Activated naive CD4-positive, alpha-beta T cell treated with anti-CD3 and anti-CD28 coated beads for 36 hours (primary cell): ENCODE data around the gene HUWE1. TPM values are rescaled to one million over a fixed set of nuclear protein-coding genes. Genes with fewer than 3 reads are reported as not detected.
A peak's percentile ranks its signal among the peaks of the same experiment; 100 is the strongest.

Source experiments
- CTCF ChIA-PET: fragments of 350-600 bp; sonication (Branson Sonifier 250); formaldehyde crosslinking; loops from one replicate; lab custom pipeline; 2021; ENCODE audit warnings: antibody characterized with exemption; lab: Charles Lee
- DNase-seq: peaks from one replicate; pipeline ENCODE4 v3.0.0-alpha.2; 2020
- H3K27ac Mint-ChIP-seq: one replicate; pipeline ENCODE4 v1.8.0; 2021; ENCODE audit warnings: mild to moderate bottlenecking, mixed read lengths
- H3K27me3 Mint-ChIP-seq: one replicate; pipeline ENCODE4 v1.8.0; 2021; ENCODE audit warnings: low read depth, mixed read lengths
- H3K36me3 Mint-ChIP-seq: one replicate; pipeline ENCODE4 v1.8.0; 2021; ENCODE audit warnings: low read depth, mixed read lengths
- H3K4me1 Mint-ChIP-seq: one replicate; pipeline ENCODE4 v1.8.0; 2021; ENCODE audit warnings: low read depth, mixed read lengths
- H3K4me3 Mint-ChIP-seq: one replicate; pipeline ENCODE4 v1.8.0; 2021; ENCODE audit warnings: mild to moderate bottlenecking, moderate library complexity, mixed read lengths
- H3K9me3 Mint-ChIP-seq: one replicate; pipeline ENCODE4 v1.8.0; 2021; ENCODE audit warnings: mixed read lengths
- intact Hi-C: fragments of 100-400 bp; cut with micrococcal nuclease; formaldehyde crosslinking; loops from one replicate; pipeline ENCODE4 v1.15.1; 2023
- total RNA-seq, 2 experiments: library from RNA; stranded (reverse); gene quantifications; one replicate each; pipeline ENCODE4 v1.2.3, GENCODE V29; 2021

Gene HUWE1
- total RNA-seq, 2 experiments from 2014 or later, result 596 to 603 TPM

DNA sequence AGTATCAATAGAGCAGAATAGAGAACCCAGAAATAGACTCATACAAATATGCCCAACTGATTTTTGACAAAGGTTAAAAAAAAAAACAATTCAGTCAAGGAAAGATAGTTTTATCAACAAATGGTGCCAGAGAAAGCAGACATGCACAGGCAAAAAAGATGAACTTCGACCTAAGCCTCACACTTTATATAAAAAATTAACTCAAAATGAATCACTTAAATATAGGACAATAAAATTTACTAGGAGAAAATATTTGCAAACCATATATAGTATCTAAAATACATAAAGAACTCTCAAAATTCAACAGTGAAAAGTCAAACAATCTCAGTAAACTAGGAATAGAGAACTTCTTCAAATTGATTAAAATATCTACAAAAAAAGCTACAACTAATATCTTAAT lies 29.7 kb downstream of the HUWE1 start:
- H3K27me3 Mint-ChIP-seq, result no peaks in the 10 kb centered on the region
- H3K27ac Mint-ChIP-seq, result no peak overlapping the region
- no peak overlapping the region for H3K4me3 Mint-ChIP-seq
- peaks cover 23% of the 10 kb centered on the region for H3K36me3 Mint-ChIP-seq
- H3K4me1 Mint-ChIP-seq, result peaks cover 50% of the 10 kb centered on the region
- CTCF ChIA-PET, result interaction anchor here (0.8 kb wide), 1 partner anchor 13 kb away, joined by 3 read pairs; no protein-coding TSS in a partner anchor
- no peaks in the 10 kb centered on the region for H3K9me3 Mint-ChIP-seq
- no peak for DNase-seq
- intact Hi-C loops, result no loop called here

DNA sequence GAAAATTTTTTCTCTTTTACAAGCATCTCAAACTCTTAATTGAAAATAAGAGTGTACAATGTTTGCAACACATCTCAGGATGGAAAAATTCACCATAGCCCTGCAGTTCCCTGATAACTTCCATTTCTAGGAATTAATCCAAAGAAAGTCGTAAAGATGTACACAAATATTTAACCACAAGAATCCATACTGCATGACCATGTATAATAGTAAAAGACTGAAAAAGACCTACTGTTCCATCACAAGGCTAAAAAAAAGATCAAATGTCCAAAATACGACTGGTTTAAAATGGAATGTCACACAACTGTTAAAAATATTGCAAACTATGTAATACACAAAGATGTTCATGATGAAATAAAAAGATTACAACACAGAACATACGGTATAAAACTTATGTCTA lies 32.1 kb downstream of the HUWE1 start:
- Mint-ChIP-seq H3K4me1 (peaks cover 41% of the 10 kb centered on the region), H3K27me3 (no peaks in the 10 kb centered on the region), H3K27ac (no peak overlapping the region), H3K9me3 (no peaks in the 10 kb centered on the region), H3K4me3 (no peak overlapping the region), H3K36me3 (peaks cover 25% of the 10 kb centered on the region)
- CTCF ChIA-PET, result no interaction called here
- intact Hi-C loops, result no loop called here
- no peak for DNase-seq

DNA sequence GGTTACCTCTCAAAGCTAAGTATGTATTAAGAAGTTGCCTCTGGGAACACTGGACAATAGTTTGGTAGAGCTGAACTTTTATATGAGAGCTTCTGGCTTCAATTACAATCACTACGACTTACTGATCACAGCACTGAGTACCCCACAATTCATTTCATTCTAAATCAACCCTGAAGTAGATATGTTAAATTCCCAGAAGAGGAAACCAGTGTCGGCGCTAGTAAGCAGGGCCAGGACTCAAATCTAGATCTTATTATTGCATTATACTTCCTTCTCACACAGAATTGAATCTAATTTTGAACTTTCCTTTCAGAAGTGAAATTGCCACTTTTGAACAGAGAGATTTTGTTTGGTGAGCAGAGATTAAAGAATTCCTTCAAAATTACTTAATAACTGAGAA lies 41.8 kb downstream of the HUWE1 start:
- Mint-ChIP-seq H3K27ac (peak overlapping the region; percentile 30), H3K27me3 (no peaks in the 10 kb centered on the region), H3K4me3 (no peak overlapping the region), H3K4me1 (peaks cover 12% of the 10 kb centered on the region), H3K9me3 (no peaks in the 10 kb centered on the region), H3K36me3 (peaks cover 52% of the 10 kb centered on the region)
- DNase-seq, result no peak
- CTCF ChIA-PET, result no interaction called here
- intact Hi-C loops, result no loop called here

DNA sequence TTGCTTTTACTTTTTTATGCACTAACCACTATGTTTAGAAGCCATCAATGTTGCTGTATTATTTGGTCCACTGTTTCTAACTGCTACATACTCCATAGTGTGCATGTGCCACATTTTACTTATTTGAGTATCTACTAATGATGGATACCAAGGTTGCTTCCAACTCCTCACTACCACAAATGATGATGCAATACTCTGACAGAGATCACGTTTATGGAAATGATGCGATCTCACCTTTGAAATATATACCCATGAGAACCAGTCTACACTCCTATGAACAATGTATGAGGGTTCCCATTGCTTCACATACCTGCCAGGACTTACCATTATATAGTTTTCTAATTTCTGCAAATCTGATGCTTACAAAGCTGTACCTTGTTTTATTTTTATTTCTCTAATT lies 44.2 kb downstream of the HUWE1 start:
- H3K27me3 Mint-ChIP-seq, result no peaks in the 10 kb centered on the region
- DNase-seq, result no peak
- H3K4me3 Mint-ChIP-seq, result no peak overlapping the region
- H3K9me3 Mint-ChIP-seq, result no peaks in the 10 kb centered on the region
- H3K4me1 Mint-ChIP-seq, result peaks cover 12% of the 10 kb centered on the region
- peaks cover 47% of the 10 kb centered on the region for H3K36me3 Mint-ChIP-seq
- intact Hi-C loops, result no loop called here
- CTCF ChIA-PET, result no interaction called here
- H3K27ac Mint-ChIP-seq, result peak overlapping the region; percentile 55

DNA sequence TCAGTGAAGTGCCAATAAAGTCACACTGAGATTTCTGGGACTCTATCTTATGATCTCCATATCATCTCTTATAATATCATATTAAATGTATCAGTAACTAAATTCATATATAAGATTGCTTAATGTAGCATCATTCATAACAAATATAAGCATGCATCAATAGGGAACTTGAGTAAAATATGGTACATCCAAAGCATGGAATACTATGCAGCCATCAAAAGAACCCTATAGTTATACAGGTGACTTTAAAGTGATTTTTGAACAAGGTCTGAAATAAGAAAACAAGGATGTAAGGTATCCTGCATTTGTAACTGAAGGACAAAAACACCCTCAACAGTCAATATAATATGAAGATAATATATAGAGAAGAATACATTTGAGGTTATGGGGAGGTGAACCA lies 47.3 kb downstream of the HUWE1 start:
- peaks cover 37% of the 10 kb centered on the region for H3K36me3 Mint-ChIP-seq
- CTCF ChIA-PET, result no interaction called here
- H3K4me1 Mint-ChIP-seq, result peaks cover 13% of the 10 kb centered on the region
- H3K27ac Mint-ChIP-seq, result no peak overlapping the region
- intact Hi-C loops, result no loop called here
- no peak overlapping the region for H3K4me3 Mint-ChIP-seq
- DNase-seq, result no peak
- H3K27me3 Mint-ChIP-seq, result no peaks in the 10 kb centered on the region
- H3K9me3 Mint-ChIP-seq, result no peaks in the 10 kb centered on the region

DNA sequence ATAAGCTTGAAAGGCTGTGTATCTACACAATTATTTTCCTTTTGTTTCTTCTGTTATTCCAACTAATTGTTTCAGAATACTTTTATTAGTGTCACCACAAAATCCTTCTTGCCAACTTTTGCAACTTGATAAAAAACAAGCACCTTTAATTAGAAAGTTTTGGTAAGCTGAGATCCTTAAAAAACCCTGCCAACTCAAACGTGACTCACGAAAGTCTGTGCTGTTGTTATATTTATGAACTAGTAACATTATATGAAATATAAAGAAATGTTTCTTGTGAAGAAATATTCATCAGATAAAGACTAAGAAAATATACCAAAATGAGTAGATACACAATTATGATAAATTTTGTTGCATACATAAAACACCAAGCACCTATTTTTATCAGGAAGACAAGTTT lies 49.0 kb downstream of the HUWE1 start:
- H3K9me3 Mint-ChIP-seq, result no peaks in the 10 kb centered on the region
- H3K27me3 Mint-ChIP-seq, result no peaks in the 10 kb centered on the region
- H3K27ac Mint-ChIP-seq, result no peak overlapping the region
- DNase-seq, result no peak
- no peak overlapping the region for H3K4me3 Mint-ChIP-seq
- H3K4me1 Mint-ChIP-seq, result peaks cover 10% of the 10 kb centered on the region
- CTCF ChIA-PET, result interaction anchor here (1.0 kb wide), 1 partner anchor 324 kb away, joined by 3 read pairs; no protein-coding TSS in a partner anchor
- peaks cover 32% of the 10 kb centered on the region for H3K36me3 Mint-ChIP-seq
- intact Hi-C loops, result no loop called here

DNA sequence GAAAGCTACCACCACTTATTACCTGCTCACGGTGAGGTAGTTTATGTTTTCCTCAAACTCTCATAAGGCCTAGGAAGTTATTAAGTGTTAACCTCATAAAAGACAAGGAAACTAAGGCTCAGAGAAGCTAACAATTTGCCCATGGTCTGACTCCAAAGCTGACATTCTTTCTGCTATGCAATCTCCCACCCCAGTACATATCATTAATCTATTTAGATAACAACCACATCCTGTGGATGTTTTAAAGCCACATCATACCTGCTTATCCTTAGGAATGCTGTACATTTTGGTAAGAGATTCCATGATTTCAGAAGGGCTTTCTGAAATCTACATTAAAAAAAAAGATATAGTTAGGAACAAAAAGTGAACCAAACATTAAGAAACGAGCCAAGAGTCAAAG lies 55.4 kb downstream of the HUWE1 start:
- DNase-seq, result no peak
- peaks cover 5% of the 10 kb centered on the region for H3K4me1 Mint-ChIP-seq
- H3K9me3 Mint-ChIP-seq, result no peaks in the 10 kb centered on the region
- intact Hi-C loops, result no loop called here
- H3K36me3 Mint-ChIP-seq, result peaks cover 52% of the 10 kb centered on the region
- CTCF ChIA-PET, result no interaction called here
- H3K27ac Mint-ChIP-seq, result no peak overlapping the region
- H3K4me3 Mint-ChIP-seq, result no peak overlapping the region
- no peaks in the 10 kb centered on the region for H3K27me3 Mint-ChIP-seq

DNA sequence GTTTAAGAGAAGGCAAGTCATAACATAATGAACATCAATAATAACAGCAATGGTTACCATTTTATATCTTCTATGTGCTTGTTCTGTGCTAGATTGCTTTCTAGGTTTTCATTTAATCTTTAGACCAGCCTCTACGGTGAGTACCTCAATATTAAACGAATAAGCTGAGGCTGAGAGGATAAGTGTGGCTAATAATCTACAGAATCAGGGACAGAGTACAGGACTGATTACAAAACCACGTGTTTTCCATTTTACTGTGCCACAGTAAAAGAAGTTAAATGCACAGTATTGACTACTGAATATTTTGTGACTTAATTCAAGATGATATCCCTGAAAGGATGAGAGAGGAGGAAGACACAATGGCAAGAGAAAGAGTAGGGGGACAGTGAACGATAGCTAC lies 56.3 kb downstream of the HUWE1 start:
- CTCF ChIA-PET, result no interaction called here
- Mint-ChIP-seq H3K27ac (peak overlapping the region; percentile 24), H3K4me3 (no peak overlapping the region), H3K27me3 (no peaks in the 10 kb centered on the region), H3K9me3 (no peaks in the 10 kb centered on the region), H3K4me1 (peaks cover 5% of the 10 kb centered on the region), H3K36me3 (peaks cover 46% of the 10 kb centered on the region)
- no peak for DNase-seq
- intact Hi-C loops, result no loop called here

DNA sequence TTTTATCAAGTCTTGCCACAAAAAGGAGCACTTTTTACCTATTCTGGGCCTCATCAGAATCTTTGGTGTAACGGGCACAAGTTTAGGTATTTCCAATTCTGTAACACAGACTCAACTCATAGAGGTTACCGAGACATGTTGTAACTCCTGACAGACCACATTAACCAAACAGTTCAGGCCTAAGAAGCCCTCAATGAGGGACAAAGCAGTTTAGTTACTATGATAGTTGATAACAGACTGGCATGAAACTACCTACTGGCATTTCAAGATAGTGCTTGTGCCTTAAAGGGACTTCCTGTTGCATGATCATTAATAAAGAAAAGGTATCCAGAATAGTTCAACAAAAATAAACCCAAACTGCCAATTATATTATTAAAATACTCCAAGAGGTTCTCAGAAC lies 64.1 kb downstream of the HUWE1 start:
- CTCF ChIA-PET, result no interaction called here
- H3K27ac Mint-ChIP-seq, result peak overlapping the region; percentile 66
- H3K4me1 Mint-ChIP-seq, result peaks cover 29% of the 10 kb centered on the region
- intact Hi-C loops, result no loop called here
- H3K9me3 Mint-ChIP-seq, result no peaks in the 10 kb centered on the region
- H3K36me3 Mint-ChIP-seq, result peaks cover 43% of the 10 kb centered on the region
- no peak overlapping the region for H3K4me3 Mint-ChIP-seq
- DNase-seq, result no peak
- no peaks in the 10 kb centered on the region for H3K27me3 Mint-ChIP-seq

DNA sequence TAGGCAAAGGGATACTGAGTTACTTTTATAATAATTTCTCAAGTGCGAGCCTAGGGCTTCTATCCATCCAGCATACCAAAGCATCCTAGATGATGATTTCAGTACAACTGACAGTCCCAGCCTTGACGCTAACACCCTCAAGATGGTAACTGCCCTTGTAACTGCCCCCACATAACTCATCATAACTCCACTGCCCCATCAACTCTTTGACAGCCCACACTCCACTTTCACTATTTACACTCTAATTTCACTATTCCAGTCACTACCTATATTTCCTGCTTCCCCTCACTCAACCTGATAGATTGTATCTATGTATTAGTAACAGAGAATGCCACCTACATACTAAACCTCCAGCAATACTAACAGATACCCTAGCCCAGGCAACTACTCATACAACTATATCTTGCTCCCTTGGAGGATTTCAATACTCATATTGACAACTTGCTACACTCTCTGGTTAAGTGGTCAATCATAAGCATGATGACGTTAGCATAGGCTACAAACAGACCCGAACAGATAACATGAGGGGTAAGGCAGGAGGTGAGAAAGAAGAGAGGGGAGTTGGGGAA lies 65.0 kb downstream of the HUWE1 start:
- peaks cover 29% of the 10 kb centered on the region for H3K4me1 Mint-ChIP-seq
- H3K27ac Mint-ChIP-seq, result peak overlapping the region; percentile 34
- no peaks in the 10 kb centered on the region for H3K27me3 Mint-ChIP-seq
- DNase-seq, result no peak
- CTCF ChIA-PET, result no interaction called here
- peaks cover 44% of the 10 kb centered on the region for H3K36me3 Mint-ChIP-seq
- peak overlapping the region; percentile 10 for H3K4me3 Mint-ChIP-seq
- intact Hi-C loops, result no loop called here
- H3K9me3 Mint-ChIP-seq, result no peaks in the 10 kb centered on the region

DNA sequence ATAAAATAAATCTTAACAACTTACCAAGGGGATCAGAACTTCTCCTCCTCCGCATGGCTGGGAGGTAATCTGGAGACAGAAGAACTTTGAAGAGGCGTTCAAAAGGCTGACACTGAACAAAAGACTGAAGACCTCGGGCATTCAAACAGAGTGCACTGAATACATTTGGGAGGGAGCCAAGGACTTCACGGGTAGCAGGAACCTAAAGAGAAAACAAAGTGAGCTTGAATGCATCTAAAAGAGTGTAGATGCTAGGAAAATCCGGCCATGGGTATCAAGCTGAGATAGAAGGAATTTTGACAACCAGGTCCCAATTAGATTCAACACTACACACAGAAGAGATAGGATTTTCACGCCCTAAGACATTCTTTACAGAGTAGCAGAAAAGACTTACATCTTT lies 69.6 kb downstream of the HUWE1 start:
- peaks cover 50% of the 10 kb centered on the region for H3K36me3 Mint-ChIP-seq
- H3K27me3 Mint-ChIP-seq, result no peaks in the 10 kb centered on the region
- H3K27ac Mint-ChIP-seq, result no peak overlapping the region
- DNase-seq, result no peak
- CTCF ChIA-PET, result no interaction called here
- no peaks in the 10 kb centered on the region for H3K9me3 Mint-ChIP-seq
- peaks cover 19% of the 10 kb centered on the region for H3K4me1 Mint-ChIP-seq
- no peak overlapping the region for H3K4me3 Mint-ChIP-seq
- intact Hi-C loops, result no loop called here

DNA sequence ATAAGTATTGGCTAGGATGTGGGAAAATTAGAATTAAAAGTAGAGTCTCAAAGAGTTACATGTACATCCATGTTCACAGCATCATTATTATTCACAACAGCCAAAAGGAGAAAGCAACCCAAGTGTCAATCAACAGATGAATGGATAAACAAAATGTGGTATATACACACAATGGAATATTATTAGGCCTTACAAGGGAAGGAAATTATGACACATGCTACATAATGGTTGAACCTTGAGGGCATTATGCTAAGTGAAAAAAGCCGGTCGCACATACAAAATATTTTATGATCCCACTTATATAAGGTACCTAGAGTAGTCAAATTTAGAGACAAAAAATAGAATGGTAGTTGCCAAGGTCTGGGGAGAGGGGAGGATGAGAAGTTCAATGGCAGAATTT lies 80.1 kb downstream of the HUWE1 start:
- intact Hi-C loops, result no loop called here
- H3K9me3 Mint-ChIP-seq, result no peaks in the 10 kb centered on the region
- CTCF ChIA-PET, result no interaction called here
- no peak for DNase-seq
- H3K36me3 Mint-ChIP-seq, result peaks cover 28% of the 10 kb centered on the region
- H3K27ac Mint-ChIP-seq, result no peak overlapping the region
- no peaks in the 10 kb centered on the region for H3K27me3 Mint-ChIP-seq
- peaks cover 5% of the 10 kb centered on the region for H3K4me1 Mint-ChIP-seq
- no peak overlapping the region for H3K4me3 Mint-ChIP-seq

DNA sequence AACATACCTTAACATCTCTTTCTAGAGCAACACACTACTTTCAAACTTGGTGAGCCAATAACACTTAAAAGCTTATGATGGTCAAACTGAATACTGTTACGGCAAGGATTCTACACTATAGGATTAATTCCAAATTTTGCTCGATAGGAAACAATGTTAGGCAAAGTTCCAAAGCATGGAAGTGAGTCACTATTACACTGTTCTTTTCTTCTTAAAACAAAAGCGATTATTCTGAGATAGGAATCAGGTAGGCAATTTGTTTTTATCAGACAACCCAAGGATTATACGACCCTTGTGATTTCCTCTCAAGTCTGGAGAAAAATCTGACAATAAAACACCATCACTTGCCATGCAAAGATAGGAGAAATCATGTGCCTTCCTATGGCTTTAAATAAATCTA lies 81.5 kb downstream of the HUWE1 start:
- intact Hi-C loops, result no loop called here
- H3K36me3 Mint-ChIP-seq, result peaks cover 30% of the 10 kb centered on the region
- H3K27me3 Mint-ChIP-seq, result no peaks in the 10 kb centered on the region
- peaks cover 13% of the 10 kb centered on the region for H3K4me1 Mint-ChIP-seq
- DNase-seq, result no peak
- no peak overlapping the region for H3K4me3 Mint-ChIP-seq
- CTCF ChIA-PET, result no interaction called here
- H3K9me3 Mint-ChIP-seq, result no peaks in the 10 kb centered on the region
- no peak overlapping the region for H3K27ac Mint-ChIP-seq
